Hematopoietic multipotent progenitor cell treated with erythropoietin and hydrocortisone succinate and interleukin-3 and kit ligand, for 17 days (in vitro differentiated cells): Measurements from ENCODE around the gene PALLD.
"Not testable (repeated sequence)": the region's sequence is repeated elsewhere in the genome, so short reads cannot be mapped to it uniquely, and the experiment has no call there.

ENCODE experiments used
- DNase-seq: peaks from one replicate; pipeline ENCODE4 v3.0.0-alpha.2; 2015; ENCODE audit warnings: low spot score

The PALLD gene

DNA sequence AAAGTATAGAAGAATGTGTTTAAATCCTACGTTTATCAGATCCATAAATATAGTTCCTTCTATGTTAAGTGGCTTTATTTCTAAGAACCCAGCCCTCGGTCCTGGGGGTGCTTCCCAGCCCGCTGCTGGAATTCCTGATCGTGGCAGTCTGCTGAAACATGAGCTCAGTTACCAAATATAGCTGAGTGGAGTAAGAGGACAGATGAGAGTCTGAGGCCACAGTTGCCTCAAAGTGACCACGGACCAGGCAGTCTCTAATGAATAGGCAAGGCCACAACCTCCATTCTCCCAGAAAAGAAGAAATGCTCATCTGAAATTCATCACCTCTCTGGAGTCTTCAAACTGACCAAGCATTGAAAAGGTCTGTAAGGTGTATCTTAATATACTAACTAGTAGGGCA lies at the start of gene PALLD:
PALLD (plus strand) TSS at position 219 of the 400 bp plus-strand sequence.
- no peak for DNase-seq

DNA sequence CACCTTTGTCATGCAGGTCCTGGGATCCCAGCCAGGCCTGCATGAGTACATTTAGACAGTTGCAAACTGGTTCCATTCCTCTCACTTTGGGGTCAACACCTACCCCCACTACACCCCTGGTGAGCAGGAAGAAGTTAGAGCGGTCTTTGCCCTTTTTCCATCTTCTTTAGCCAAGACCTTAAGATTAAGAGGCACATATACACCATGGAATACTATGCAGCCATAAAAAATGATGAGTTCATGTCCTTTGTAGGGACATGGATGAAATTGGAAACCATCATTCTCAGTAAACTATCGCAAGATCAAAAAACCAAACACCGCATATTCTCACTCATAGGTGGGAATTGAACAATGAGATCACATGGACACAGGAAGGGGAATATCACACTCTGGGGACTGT lies 47.8 kb upstream of the PALLD start:
- DNase-seq: not testable (repeated sequence)

- no peak for DNase-seq
Measured at GRCh38 chr4:168449719-168450452, 47.0 kb upstream of the PALLD start.

GRCh38 chr4:168451331-168451730 lies 45.5 kb upstream of the PALLD start:
- no peak for DNase-seq

DNA sequence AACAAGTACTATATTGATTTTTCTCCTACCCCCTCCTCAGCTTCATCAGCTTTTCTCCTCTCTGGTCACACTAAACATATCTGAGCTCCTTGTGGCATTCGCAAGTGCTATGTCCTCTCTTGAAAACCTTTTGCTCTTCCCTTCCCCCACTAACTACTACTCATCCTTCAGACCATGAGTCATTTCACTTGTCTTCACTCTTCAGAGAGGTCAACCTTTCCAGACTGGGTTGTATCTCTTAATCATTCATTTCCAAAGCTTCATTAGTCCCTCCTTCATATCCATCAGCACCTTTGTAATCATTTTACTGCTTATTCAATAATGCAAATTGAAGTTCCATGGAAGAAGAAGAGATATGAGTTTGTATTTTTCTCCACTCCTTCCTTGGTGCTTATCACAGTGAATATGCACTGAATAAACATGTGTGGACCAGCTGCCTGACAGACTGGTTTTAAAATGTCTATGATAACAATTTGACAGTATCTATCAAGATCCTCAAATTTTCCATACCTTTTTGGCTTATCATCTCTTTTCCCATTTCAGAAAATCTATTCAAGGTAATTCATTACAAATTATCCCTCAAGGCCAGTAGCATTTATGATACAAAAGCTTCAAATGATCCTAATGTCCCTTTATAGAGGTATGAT lies 45.0 kb upstream of the PALLD start:
- peak; percentile 12 for DNase-seq

DNA sequence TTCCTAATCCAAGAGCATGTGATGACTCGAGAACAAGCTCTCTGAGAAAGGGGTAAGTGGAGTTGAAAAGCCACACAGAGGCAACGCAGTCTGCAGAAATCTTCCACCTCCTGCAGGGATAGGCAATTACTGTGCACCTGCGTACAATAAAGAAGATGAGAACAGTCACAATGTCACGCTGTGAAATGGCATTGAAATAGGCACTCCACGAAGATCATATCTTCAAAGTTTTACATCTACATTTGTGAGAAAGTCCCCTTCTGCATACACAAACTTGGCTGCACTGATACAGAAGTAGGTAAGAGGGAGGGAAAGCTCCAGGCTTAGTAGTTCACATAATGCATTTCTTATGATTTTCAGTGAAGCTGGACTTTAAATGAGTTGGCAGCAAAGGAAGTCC lies 43.7 kb upstream of the PALLD start:
- no peak for DNase-seq

- DNase-seq: not testable (repeated sequence)
Measured at GRCh38 chr4:168458256-168458655, 38.6 kb upstream of the PALLD start.

DNA sequence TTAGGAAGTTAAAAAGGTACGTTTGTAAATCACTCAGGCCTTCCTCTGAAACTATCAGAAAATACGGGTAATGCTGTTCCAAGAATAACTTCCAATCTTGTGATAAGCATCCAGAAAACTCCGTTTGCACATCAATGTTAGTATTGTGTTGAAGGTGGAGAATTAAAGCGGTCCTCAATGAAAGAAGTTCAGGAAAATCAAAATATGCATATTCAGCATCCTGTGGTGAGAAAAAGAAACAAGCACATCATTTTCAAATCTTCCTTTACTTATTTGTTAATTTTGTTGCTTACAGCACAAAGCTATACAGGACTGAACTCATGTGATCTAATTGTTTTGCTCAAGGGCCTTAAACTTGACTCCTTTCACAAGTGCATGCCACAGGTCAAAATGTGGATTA lies 35.0 kb upstream of the PALLD start:
- no peak for DNase-seq

DNA sequence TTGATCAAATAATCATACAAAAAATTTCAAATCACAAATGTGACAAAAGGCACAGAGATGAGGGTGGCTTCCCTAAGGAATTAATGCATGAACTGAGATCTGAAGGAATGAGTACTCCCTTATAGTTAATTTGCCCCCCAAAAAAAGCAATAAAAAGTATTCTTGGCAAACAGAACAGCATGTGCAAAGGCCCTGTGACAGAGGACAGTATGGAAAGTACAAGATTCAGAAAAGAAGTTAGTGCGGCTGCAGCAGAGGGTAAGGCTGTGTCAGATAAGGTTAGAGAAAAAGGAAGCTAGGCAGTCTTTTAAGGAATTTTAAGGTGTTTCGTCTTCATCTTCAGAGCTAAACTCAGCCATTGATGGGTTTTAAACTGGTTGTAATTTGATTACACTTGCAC lies 23.9 kb upstream of the PALLD start:
- DNase-seq: no peak

- no peak for DNase-seq
Measured at GRCh38 chr4:168474660-168475320, 22.1 kb upstream of the PALLD start.

DNA sequence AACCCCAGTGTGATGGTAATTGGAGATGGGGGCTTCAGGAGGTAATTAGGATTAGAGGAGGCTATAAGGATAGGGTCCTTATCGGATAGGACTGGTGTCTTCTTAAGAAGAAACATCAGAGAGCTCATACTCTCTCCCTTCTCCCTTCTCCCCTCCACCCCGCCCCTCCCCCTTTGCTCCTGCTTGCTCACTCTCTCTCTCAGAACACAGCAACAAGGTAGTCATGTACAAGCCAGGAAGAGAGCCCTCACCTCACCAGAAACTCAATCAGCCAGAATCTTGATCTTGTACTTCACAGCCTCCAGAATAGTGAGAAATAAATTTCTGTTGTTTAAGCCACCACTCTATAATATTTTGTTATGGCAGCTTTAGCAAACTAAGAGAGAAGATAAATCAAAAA lies 21.1 kb upstream of the PALLD start:
- DNase-seq: no peak

DNA sequence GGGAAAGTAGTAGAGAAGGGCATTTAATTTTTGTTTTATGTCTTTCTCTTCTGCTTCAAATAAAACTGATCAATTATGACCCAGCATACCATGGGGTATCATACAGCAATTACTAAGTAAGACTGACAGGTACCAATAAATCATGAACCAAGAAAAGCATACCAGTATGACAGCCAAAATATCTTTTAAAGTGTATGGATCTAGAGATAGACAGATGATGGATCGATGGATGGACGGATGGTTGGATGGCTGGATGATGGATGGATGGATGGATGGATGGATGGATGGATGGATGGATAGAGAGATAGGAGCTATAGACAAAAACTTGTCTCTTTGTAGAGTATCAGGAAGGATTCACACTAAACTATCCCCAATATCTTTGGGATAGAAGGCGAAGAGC lies 18.0 kb upstream of the PALLD start:
- no peak for DNase-seq

GRCh38 chr4:168480931-168481611 lies 15.8 kb upstream of the PALLD start:
- peak; percentile 66 for DNase-seq

DNA sequence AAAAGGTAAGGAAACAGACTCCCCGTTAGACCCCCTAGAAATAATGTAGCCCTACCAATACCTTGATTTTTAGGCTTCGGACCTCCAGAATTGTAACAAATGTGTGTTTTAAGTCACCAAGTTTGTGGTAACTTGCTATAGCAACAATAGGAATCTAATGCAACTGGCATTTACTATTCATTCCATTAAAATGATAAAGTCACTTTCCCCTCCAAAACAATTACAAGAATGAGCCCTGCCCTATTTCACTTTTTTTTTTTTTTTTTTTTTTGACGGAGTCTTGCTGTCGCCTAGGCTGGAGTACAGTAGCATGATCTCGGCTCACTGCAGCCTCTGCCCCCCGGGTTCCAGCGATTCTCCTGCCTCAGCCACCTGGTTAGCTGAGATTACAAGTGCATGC lies 13.0 kb upstream of the PALLD start:
- no peak for DNase-seq

GRCh38 chr4:168484626-168485025 lies 12.2 kb upstream of the PALLD start:
- no peak for DNase-seq

DNA sequence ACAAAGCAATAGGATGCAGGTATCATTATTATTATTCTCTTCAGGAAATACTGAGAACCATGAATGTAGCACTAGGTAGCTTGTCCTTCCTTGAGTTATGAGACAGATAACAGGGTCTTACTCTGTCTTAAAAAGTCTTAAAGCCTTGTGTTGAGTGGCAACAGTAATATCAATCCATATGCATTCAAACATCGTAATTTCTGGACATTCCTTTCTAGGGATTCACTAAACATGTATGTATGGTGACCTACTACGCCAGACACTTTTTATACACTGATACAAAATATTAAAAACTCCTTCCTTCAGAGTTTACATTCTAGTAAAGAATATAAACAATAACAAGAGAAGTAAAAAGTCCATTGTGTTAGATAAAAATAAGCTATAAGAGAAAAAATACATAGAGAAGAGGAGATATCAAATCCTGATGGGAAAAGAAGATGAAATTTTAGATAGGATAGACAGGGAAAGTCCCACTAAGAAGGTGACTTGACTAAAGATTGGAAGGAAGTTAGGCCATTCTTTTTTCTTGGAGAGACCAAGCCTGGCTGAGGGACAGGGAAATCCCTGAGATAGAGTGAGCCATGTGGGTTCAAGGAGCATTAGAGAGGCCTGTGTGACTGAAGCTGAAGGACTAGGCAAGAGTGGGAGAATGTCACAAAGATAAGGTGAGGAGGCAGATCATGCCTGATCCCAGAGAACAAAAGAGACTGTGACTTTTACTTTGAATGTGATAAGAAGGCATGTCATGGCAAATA lies 11.5 kb upstream of the PALLD start:
- DNase-seq: no peak

GRCh38 chr4:168486912-168487281 lies 10.0 kb upstream of the PALLD start:
- peak; percentile 74 for DNase-seq

- DNase-seq: no peak
Measured at GRCh38 chr4:168487282-168488035, 9.4 kb upstream of the PALLD start.

GRCh38 chr4:168488869-168489274 lies 8.0 kb upstream of the PALLD start:
- DNase-seq: no peak

DNA sequence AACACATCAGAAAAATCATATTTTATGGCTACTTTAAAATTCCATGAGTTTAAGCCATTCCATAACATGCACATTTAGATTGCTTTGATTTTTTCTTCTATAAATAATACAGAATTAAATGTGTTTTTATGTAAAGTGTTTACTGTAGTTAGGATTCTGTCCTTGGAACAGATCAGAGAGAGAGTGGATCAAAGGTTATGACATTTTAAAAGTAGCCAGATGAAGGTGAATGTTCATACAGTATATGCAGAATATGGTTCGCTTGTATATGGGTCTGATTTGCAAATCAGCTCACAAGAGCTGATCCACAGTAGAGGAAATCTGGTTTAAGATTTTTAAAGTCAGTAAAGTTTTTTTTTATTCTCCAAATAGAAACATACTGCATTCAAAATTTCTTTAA lies 7.2 kb upstream of the PALLD start:
- no peak for DNase-seq

DNA sequence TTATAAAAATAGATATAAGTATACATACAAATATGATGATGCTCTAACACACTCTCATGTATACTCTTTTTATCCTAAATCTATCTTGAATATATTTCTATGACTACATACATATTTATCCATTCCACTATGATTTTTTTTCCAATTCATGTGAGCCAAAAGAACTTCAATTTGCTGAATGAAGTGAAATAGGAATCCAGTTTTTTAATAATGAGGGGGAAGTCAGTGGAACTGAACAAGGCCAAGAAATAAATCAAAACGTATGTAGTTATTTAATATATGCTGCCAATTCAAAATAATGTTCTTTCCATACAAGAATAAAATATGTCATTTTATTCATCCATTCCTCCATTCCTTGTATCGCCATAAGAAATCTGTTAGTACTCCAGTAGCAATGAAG lies 6.1 kb upstream of the PALLD start:
- no peak for DNase-seq
